ENCODE results near the gene CEACAM3.

CEACAM3 gene

GRCh38 chr19:41801792-41802211 lies 5.4 kb downstream of the CEACAM3 start:
- H3K9me3 Mint-ChIP-seq = no peaks in the 10 kb centered on the region
- peaks cover 31% of the 10 kb centered on the region for H3K27me3 Mint-ChIP-seq
- H3K36me3 Mint-ChIP-seq = no peaks in the 10 kb centered on the region
- peaks cover 8% of the 10 kb centered on the region for H3K4me1 Mint-ChIP-seq
- CTCF ChIA-PET = interaction anchor here (1.5 to 5.4 kb wide), 3 partner anchors 9 to 49 kb away, joined by 5 to 28 read pairs (median 6); no protein-coding TSS in a partner anchor
- H3K4me3 Mint-ChIP-seq = no peak overlapping the region
- DNase-seq = no peak
- no peak overlapping the region for H3K27ac Mint-ChIP-seq

GRCh38 chr19:41802770-41803169 lies 6.4 kb downstream of the CEACAM3 start:
- Mint-ChIP-seq H3K36me3 (no peaks in the 10 kb centered on the region), H3K27ac (no peak overlapping the region), H3K9me3 (no peaks in the 10 kb centered on the region), H3K27me3 (peaks cover 27% of the 10 kb centered on the region), H3K4me1 (peaks cover 8% of the 10 kb centered on the region), H3K4me3 (no peak overlapping the region)
- no peak for DNase-seq
- CTCF ChIA-PET = interaction anchor here (0.6 to 5.4 kb wide), 4 partner anchors 8 to 36 kb away, joined by 3 to 28 read pairs (median 4); no protein-coding TSS in a partner anchor

GRCh38 chr19:41804336-41804735 lies 7.9 kb downstream of the CEACAM3 start:
- CTCF ChIA-PET = interaction anchor here (0.6 to 5.4 kb wide), 6 partner anchors 9 to 52 kb away, joined by 3 to 28 read pairs (median 3); partner anchors contain the start of gene CEACAM3
- Mint-ChIP-seq H3K9me3 (no peaks in the 10 kb centered on the region), H3K27ac (no peak overlapping the region), H3K36me3 (no peaks in the 10 kb centered on the region), H3K4me1 (peaks cover 8% of the 10 kb centered on the region), H3K27me3 (peaks cover 22% of the 10 kb centered on the region), H3K4me3 (no peak overlapping the region)
- DNase-seq = no peak

- CTCF ChIA-PET = interaction anchor here (1.0 to 2.3 kb wide), 3 partner anchors 12 to 28 kb away, joined by 5 to 8 read pairs (median 7); no protein-coding TSS in a partner anchor
- H3K27me3 Mint-ChIP-seq = peaks cover 21% of the 10 kb centered on the region
Observed at GRCh38 chr19:41807176-41807575, 10.8 kb downstream of the CEACAM3 start.

GRCh38 chr19:41808663-41809566 lies 12.5 kb downstream of the CEACAM3 start:
- no peak for DNase-seq
- Mint-ChIP-seq H3K27ac (no peak overlapping the region), H3K36me3 (no peaks in the 10 kb centered on the region), H3K27me3 (peaks cover 25% of the 10 kb centered on the region), H3K9me3 (no peaks in the 10 kb centered on the region), H3K4me3 (no peak overlapping the region), H3K4me1 (peaks cover 8% of the 10 kb centered on the region)
- CTCF ChIA-PET = interaction anchor here (2.1 kb wide), 1 partner anchor 16 kb away, joined by 7 read pairs; no protein-coding TSS in a partner anchor

More at GRCh38 chr19:41807176-41807575, 10.8 kb downstream of the CEACAM3 start:
- no peaks in the 10 kb centered on the region for H3K9me3 Mint-ChIP-seq
- no peak overlapping the region for H3K4me3 Mint-ChIP-seq
- no peak for DNase-seq
- no peak overlapping the region for H3K27ac Mint-ChIP-seq
- H3K36me3 Mint-ChIP-seq = no peaks in the 10 kb centered on the region
- peaks cover 8% of the 10 kb centered on the region for H3K4me1 Mint-ChIP-seq

- CTCF ChIA-PET = interaction anchor here (1.1 to 2.0 kb wide), 4 partner anchors 10 to 57 kb away, joined by 3 to 11 read pairs (median 6); partner anchors contain the start of gene CEACAM3
- H3K27ac Mint-ChIP-seq = no peak overlapping the region
- peaks cover 26% of the 10 kb centered on the region for H3K27me3 Mint-ChIP-seq
- no peak for DNase-seq
- no peaks in the 10 kb centered on the region for H3K36me3 Mint-ChIP-seq
- H3K4me1 Mint-ChIP-seq = peaks cover 7% of the 10 kb centered on the region
- no peak overlapping the region for H3K4me3 Mint-ChIP-seq
- H3K9me3 Mint-ChIP-seq = no peaks in the 10 kb centered on the region
Observed at GRCh38 chr19:41810301-41810700, 13.9 kb downstream of the CEACAM3 start.

- Mint-ChIP-seq H3K4me3 (no peak overlapping the region), H3K27ac (no peak overlapping the region), H3K4me1 (peaks cover 9% of the 10 kb centered on the region), H3K27me3 (peaks cover 26% of the 10 kb centered on the region), H3K36me3 (no peaks in the 10 kb centered on the region), H3K9me3 (no peaks in the 10 kb centered on the region)
- DNase-seq = no peak
- CTCF ChIA-PET = interaction anchor here (1.1 to 2.0 kb wide), 5 partner anchors 10 to 58 kb away, joined by 3 to 11 read pairs (median 4); partner anchors contain the start of gene CEACAM3
Observed at GRCh38 chr19:41811036-41811435, 14.6 kb downstream of the CEACAM3 start.

GRCh38 chr19:41811981-41812380 lies 15.6 kb downstream of the CEACAM3 start:
- CTCF ChIA-PET = interaction anchor here (1.4 kb wide), 1 partner anchor 24 kb away, joined by 4 read pairs; no protein-coding TSS in a partner anchor
- Mint-ChIP-seq H3K27ac (no peak overlapping the region), H3K27me3 (peaks cover 26% of the 10 kb centered on the region), H3K36me3 (no peaks in the 10 kb centered on the region), H3K4me1 (peaks cover 9% of the 10 kb centered on the region), H3K4me3 (no peak overlapping the region), H3K9me3 (no peaks in the 10 kb centered on the region)
- DNase-seq = no peak

- H3K27ac Mint-ChIP-seq = no peak overlapping the region
- CTCF ChIA-PET = interaction anchor here (0.8 to 14.0 kb wide), 3 partner anchors 21 to 61 kb away, joined by 3 to 158 read pairs (median 3); partner anchors contain the start of gene CEACAM3
- peaks cover 21% of the 10 kb centered on the region for H3K27me3 Mint-ChIP-seq
- H3K9me3 Mint-ChIP-seq = no peaks in the 10 kb centered on the region
- H3K4me3 Mint-ChIP-seq = no peak overlapping the region
- H3K36me3 Mint-ChIP-seq = no peaks in the 10 kb centered on the region
- peaks cover 9% of the 10 kb centered on the region for H3K4me1 Mint-ChIP-seq
- DNase-seq = no peak
Observed at GRCh38 chr19:41813911-41814310, 17.5 kb downstream of the CEACAM3 start.

GRCh38 chr19:41815301-41815700 lies 18.9 kb downstream of the CEACAM3 start:
- no peaks in the 10 kb centered on the region for H3K9me3 Mint-ChIP-seq
- CTCF ChIA-PET = interaction anchor here (14.0 kb wide), 1 partner anchor 22 kb away, joined by 158 read pairs; the partner anchor contains the start of gene CEACAM3
- H3K4me1 Mint-ChIP-seq = peaks cover 9% of the 10 kb centered on the region
- H3K4me3 Mint-ChIP-seq = no peak overlapping the region
- DNase-seq = no peak
- no peak overlapping the region for H3K27ac Mint-ChIP-seq
- H3K36me3 Mint-ChIP-seq = no peaks in the 10 kb centered on the region
- H3K27me3 Mint-ChIP-seq = peaks cover 25% of the 10 kb centered on the region

- no peak overlapping the region for H3K27ac Mint-ChIP-seq
- peaks cover 27% of the 10 kb centered on the region for H3K27me3 Mint-ChIP-seq
- peaks cover 9% of the 10 kb centered on the region for H3K4me1 Mint-ChIP-seq
- CTCF ChIA-PET = interaction anchor here (14.0 kb wide), 1 partner anchor 23 kb away, joined by 158 read pairs; the partner anchor contains the start of gene CEACAM3
- H3K36me3 Mint-ChIP-seq = no peaks in the 10 kb centered on the region
- H3K9me3 Mint-ChIP-seq = no peaks in the 10 kb centered on the region
- no peak overlapping the region for H3K4me3 Mint-ChIP-seq
- no peak for DNase-seq
Observed at GRCh38 chr19:41816761-41817160, 20.4 kb downstream of the CEACAM3 start.

- DNase-seq = peak; percentile 64
- Mint-ChIP-seq H3K4me1 (no peaks in the 10 kb centered on the region), H3K9me3 (no peaks in the 10 kb centered on the region), H3K27me3 (peaks cover 24% of the 10 kb centered on the region), H3K27ac (no peak overlapping the region), H3K4me3 (no peak overlapping the region), H3K36me3 (no peaks in the 10 kb centered on the region)
- CTCF ChIA-PET = interaction anchor here (0.7 to 14.0 kb wide), 10 partner anchors 10 to 172 kb away, joined by 3 to 158 read pairs (median 4); partner anchors contain the start of gene CEACAM3
Observed at GRCh38 chr19:41821003-41821735, 24.8 kb downstream of the CEACAM3 start.

- no peaks in the 10 kb centered on the region for H3K4me1 Mint-ChIP-seq
- DNase-seq = no peak
- H3K27ac Mint-ChIP-seq = no peak overlapping the region
- H3K27me3 Mint-ChIP-seq = peaks cover 39% of the 10 kb centered on the region
- CTCF ChIA-PET = interaction anchor here (0.8 to 3.3 kb wide), 6 partner anchors 11 to 53 kb away, joined by 3 to 16 read pairs (median 4); no protein-coding TSS in a partner anchor
- no peaks in the 10 kb centered on the region for H3K36me3 Mint-ChIP-seq
- H3K9me3 Mint-ChIP-seq = no peaks in the 10 kb centered on the region
- no peak overlapping the region for H3K4me3 Mint-ChIP-seq
Observed at GRCh38 chr19:41837981-41838708, 41.8 kb downstream of the CEACAM3 start.

Data from activated naive CD4-positive, alpha-beta T cell treated with anti-CD3 and anti-CD28 coated beads, Interleukin-2, amount 10 ng/mL, durations not matched to agents 7 days and 5 days (primary cell).